HepG2 (cell line): ENCODE results near the gene CES2. TPM values are rescaled to one million over a fixed set of nuclear protein-coding genes. Genes with fewer than 3 reads are reported as not detected.
A peak's percentile ranks its signal among the peaks of the same experiment; 100 is the strongest.

Experiments used
- ATAC-seq: fragments of 200-7000 bp; cut with Tn5 transposase; 3 replicates; pipeline ENCODE4 v1.9.1; 2020; ENCODE audit warnings: mild to moderate bottlenecking, moderate library complexity
- BruUV-seq: library from RNA; stranded (reverse); fragments of 400-500 nt; replicated peaks from 2 replicates; lab custom pipeline; 2021; lab: Mats Ljungman, UMichigan
- CTCF ChIA-PET: fragments of 300-600 bp; formaldehyde crosslinking; extraction: SDS; loops from one replicate; lab custom pipeline; 2021; ENCODE audit warnings: low total read pairs, inconsistent platforms, low intra/inter-chr PET ratio; lab: Yijun Ruan, JAX
- POLR2A ChIA-PET: fragments of 350-600 bp; sonication (Branson Sonifier 250); formaldehyde crosslinking; loops from one replicate; lab custom pipeline; 2020; ENCODE audit warnings: antibody characterized with exemption, inconsistent platforms; lab: Yijun Ruan, JAX
- DNase-seq: peaks from one replicate; pipeline ENCODE4 v3.0.0-alpha.2; 2015; ENCODE audit warnings: low spot score
- FAIRE-seq: peaks from 3 replicates; lab custom pipeline; 2011; peaks lifted over from hg19 to GRCh38; lab: Jason Lieb, UNC
- H2AFZ ChIP-seq: one replicate; pipeline ENCODE4 v1.6.1; 2011; ENCODE audit warnings: low read length, inconsistent platforms
- H3K27ac ChIP-seq: fragments of 300-600 bp; 3 replicates; pipeline ENCODE4 v1.8.0; 2011; ENCODE audit warnings: mixed run types, mild to moderate bottlenecking, mixed read lengths, low read length, inconsistent platforms; ENCODE audit not compliant: insufficient read depth; ENCODE audit errors: extremely low read length
- H3K27me3 ChIP-seq, 2 experiments: fragments of 200-600 bp in 1 of 2; 2 replicates in 1 of 2; 3 replicates in 1 of 2; pipeline versions ENCODE4 v1.6.0 to v1.8.0; 2011; ENCODE audit warnings: low read length in 2 of 2, mild to moderate bottlenecking in 2 of 2, moderate library complexity in 2 of 2, inconsistent platforms in 1 of 2; ENCODE audit not compliant: insufficient read depth in 2 of 2, control insufficient read depth in 1 of 2
- H3K36me3 ChIP-seq, 2 experiments: fragments of 200-600 bp in 1 of 2; replicated peaks in 1 of 2; 2 replicates in 1 of 2; 3 replicates in 1 of 2; pipeline versions ENCODE4 v1.5.1 to v1.8.0; 2011; ENCODE audit warnings: low read length in 2 of 2, inconsistent platforms in 1 of 2; ENCODE audit not compliant: insufficient read depth in 2 of 2, control insufficient read depth in 1 of 2
- H3K4me1 ChIP-seq: 2 replicates; pipeline ENCODE4 v1.5.1; 2012; ENCODE audit warnings: low read length, inconsistent platforms; ENCODE audit not compliant: insufficient read depth
- H3K4me2 ChIP-seq: 2 replicates; pipeline ENCODE4 v1.6.0; 2011; ENCODE audit warnings: low read depth, low read length, inconsistent platforms
- H3K4me3 ChIP-seq, 3 experiments: fragments of 200-600 bp in 1 of 3; sonication (generic), shearing (Covaris generic) in 1 of 3; replicated peaks in 1 of 3; 2 replicates each; pipeline ENCODE4 v1.5.1; 2011 to 2016; ENCODE audit warnings: low read length in 3 of 3, inconsistent platforms in 2 of 3, low read depth in 2 of 3, mild to moderate bottlenecking in 2 of 3, control low read depth in 1 of 3, mixed read lengths in 1 of 3; ENCODE audit not compliant: insufficient read depth in 1 of 3
- H3K79me2 ChIP-seq: one replicate; pipeline ENCODE4 v1.6.1; 2011; ENCODE audit warnings: low read length, inconsistent platforms; ENCODE audit not compliant: insufficient read depth
- H3K9ac ChIP-seq: 2 replicates; pipeline ENCODE4 v1.6.0; 2011; ENCODE audit warnings: mild to moderate bottlenecking, low read depth, low read length, inconsistent platforms; ENCODE audit not compliant: insufficient read depth
- H3K9me3 ChIP-seq: 2 replicates; pipeline ENCODE4 v1.5.1; 2012; ENCODE audit warnings: mild to moderate bottlenecking, low read length
- H4K20me1 ChIP-seq: 2 replicates; pipeline ENCODE4 v1.6.0; 2011; ENCODE audit warnings: inconsistent platforms, mild to moderate bottlenecking, low read length, moderate library complexity; ENCODE audit not compliant: insufficient read depth
- CEBPG ChIP-seq: IDR thresholded peaks from 2 replicates; pipeline ENCODE4 v1.6.1; 2016
- GTF2F1 ChIP-seq: fragments of 150-350 bp; IDR thresholded peaks from 2 replicates; pipeline ENCODE4 v1.6.1; 2014; ENCODE audit warnings: low read length
- HES4 ChIP-seq: sonication (generic); formaldehyde crosslinking; IDR thresholded peaks from 2 replicates; pipeline ENCODE4 v1.9.0; 2021; ENCODE audit warnings: mild to moderate bottlenecking, missing genetic modification reagents, borderline replicate concordance
- HOXA9 ChIP-seq: sonication (generic); formaldehyde crosslinking; IDR thresholded peaks from 2 replicates; pipeline ENCODE4 v1.8.1; 2022; ENCODE audit warnings: missing genetic modification reagents, mild to moderate bottlenecking, moderate library complexity, borderline replicate concordance
- MIER2 ChIP-seq: IDR thresholded peaks from 2 replicates; pipeline ENCODE4 v1.6.1; 2016; ENCODE audit warnings: missing biosample characterization, missing genetic modification reagents
- NFATC3 ChIP-seq: sonication (generic); formaldehyde crosslinking; IDR thresholded peaks from 2 replicates; pipeline ENCODE4 v1.5.1; 2020; ENCODE audit warnings: mild to moderate bottlenecking, missing genetic modification reagents
- RORA ChIP-seq: sonication (generic); formaldehyde crosslinking; IDR thresholded peaks from 2 replicates; pipeline ENCODE4 v1.5.0; 2020; ENCODE audit warnings: mild to moderate bottlenecking, missing genetic modification reagents, moderate library complexity
- ZNF317 ChIP-seq: sonication (generic); formaldehyde crosslinking; IDR thresholded peaks from 2 replicates; pipeline ENCODE4 v1.5.0; 2020; ENCODE audit warnings: mild to moderate bottlenecking, missing genetic modification reagents
- ZNF605 ChIP-seq: sonication (generic); formaldehyde crosslinking; IDR thresholded peaks from 2 replicates; pipeline ENCODE4 v1.8.0; 2022; ENCODE audit warnings: mild to moderate bottlenecking, missing genetic modification reagents
- ZNF780A ChIP-seq: sonication (generic); formaldehyde crosslinking; IDR thresholded peaks from 2 replicates; pipeline ENCODE4 v1.8.0; 2022; ENCODE audit warnings: mild to moderate bottlenecking, missing genetic modification reagents, moderate library complexity
- WGBS: methylation state at CpG from one replicate; pipeline ENCODE4 v1.1.6; 2017; ENCODE audit warnings: low lambda C conversion rate; 5-methylcytosine and 5-hydroxymethylcytosine counted together
- in situ Hi-C: cut with HindIII; loops from 2 replicates; pipeline ENCODE4 v1.10.0; 2017; ENCODE audit warnings: low pct_unique_long_range_greater_than_20kb; ENCODE audit not compliant: extremely low pct_ligation_motif_present
- intact Hi-C: fragments of 100-400 bp; cut with micrococcal nuclease; formaldehyde crosslinking; loops from one replicate; pipeline ENCODE4 v1.10.0; 2022; ENCODE audit not compliant: unreplicated experiment
- polyA plus RNA-seq, 8 experiments: library from polyadenylated mRNA; depleted of rRNA in 3 of 8; stranded (reverse) in 7 of 8; unstranded in 1 of 8; fragments of >200 nt; fragmentation: Illumina TruSeq in 4 of 8; extraction: Trizol in 4 of 8; gene quantifications; 2 replicates each; pipeline versions ENCODE4 v1.2.1 to v1.2.3, GENCODE V29; 2011 to 2016; ENCODE audit warnings: low read depth in 4 of 8, missing spikeins in 1 of 8, mixed read lengths in 1 of 8; ENCODE audit not compliant: insufficient read depth in 1 of 8
- total RNA-seq, 5 experiments: library from RNA; depleted of rRNA; stranded (reverse); fragments of >200 nt; fragmentation: Illumina TruSeq; extraction: Trizol; gene quantifications; 2 replicates each; pipeline ENCODE4 v1.2.3, GENCODE V29; 2016; ENCODE audit warnings: low read depth in 1 of 5
- TF ChIP-seq, protein P1 (sequence below): IDR thresholded peaks from 2 replicates; pipeline ENCODE4 v1.6.1; 2016; ENCODE audit warnings: missing biosample characterization, missing genetic modification reagents, low read depth
- TF ChIP-seq, protein P2 (sequence below): IDR thresholded peaks from 2 replicates; pipeline ENCODE4 v1.6.1; 2012; ENCODE audit warnings: low read length, improper control_type of control experiment
- TF ChIP-seq, protein P3 (sequence below), 2 experiments: IDR thresholded peaks; 2 replicates each; pipeline ENCODE4 v1.6.1; 2011 to 2012; ENCODE audit warnings: low read length in 2 of 2, borderline replicate concordance in 1 of 2, low read depth in 1 of 2, mild to moderate bottlenecking in 1 of 2, moderate library complexity in 1 of 2
- TF ChIP-seq, protein P4 (sequence below): sonication (generic); formaldehyde crosslinking; IDR thresholded peaks from 2 replicates; pipeline ENCODE4 v1.5.0; 2020; ENCODE audit warnings: mild to moderate bottlenecking, missing genetic modification reagents

Gene CES2
- total and polyA plus RNA-seq, 2 of the 13 experiments (the other 11 are each of a cell fraction or from before 2014, with no cell fraction given): 50.6 to 63.8 TPM

DNA sequence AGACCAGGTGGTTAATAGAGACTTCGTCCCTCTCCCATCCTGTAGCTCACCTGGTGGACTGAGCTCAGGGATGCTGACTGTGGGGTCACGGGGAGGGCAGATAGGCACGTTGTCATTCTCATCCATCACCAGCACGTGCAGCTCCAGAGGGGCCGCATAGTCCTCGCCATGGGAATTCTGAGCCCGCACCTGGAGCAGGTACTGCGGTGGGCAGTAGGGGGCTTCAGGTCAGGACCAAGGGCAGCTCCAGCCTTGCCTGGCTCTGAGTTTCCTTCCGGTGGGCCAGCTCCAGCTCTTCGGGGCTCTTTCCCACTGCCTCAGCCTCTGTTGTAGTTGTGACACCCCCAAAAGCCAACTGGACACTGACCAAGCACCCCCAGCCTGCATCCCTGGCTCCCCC, 22.2 kb upstream of the CES2 start:
- H3K9me3 ChIP-seq: no peaks in the 10 kb centered on the region
- ChIA-PET POLR2A (no interaction called here), CTCF (no interaction called here)
- H3K27ac ChIP-seq: no peak overlapping the region
- in situ Hi-C loops (no loop called here), intact Hi-C loops (no loop called here)
- no TSS peak for BruUV-seq
- no peak overlapping the region for H2AFZ ChIP-seq
- no peaks in the 10 kb centered on the region for H4K20me1 ChIP-seq
- no peaks in the 10 kb centered on the region for H3K36me3 ChIP-seq
- no peaks in the 10 kb centered on the region for H3K79me2 ChIP-seq
- no peak overlapping the region for H3K9ac ChIP-seq
- no peaks in the 10 kb centered on the region; a peak in 1 of 5 replicates for H3K27me3 ChIP-seq
- H3K4me1 ChIP-seq: peaks cover 25% of the 10 kb centered on the region
- DNase-seq (no peak), FAIRE-seq (no peak), ATAC-seq (no peak)
- no peak overlapping the region for H3K4me2 ChIP-seq
- WGBS: 58% methylated on average over 9 of the region's 10 CpGs
- no peak overlapping the region for H3K4me3 ChIP-seq
- no peak for TF ChIP-seq RORA (CRISPR knock-in tag)
- no peak for TF ChIP-seq ZNF605 (CRISPR knock-in tag)
- TF ChIP-seq GTF2F1: no peak
- TF ChIP-seq, protein P1, sequence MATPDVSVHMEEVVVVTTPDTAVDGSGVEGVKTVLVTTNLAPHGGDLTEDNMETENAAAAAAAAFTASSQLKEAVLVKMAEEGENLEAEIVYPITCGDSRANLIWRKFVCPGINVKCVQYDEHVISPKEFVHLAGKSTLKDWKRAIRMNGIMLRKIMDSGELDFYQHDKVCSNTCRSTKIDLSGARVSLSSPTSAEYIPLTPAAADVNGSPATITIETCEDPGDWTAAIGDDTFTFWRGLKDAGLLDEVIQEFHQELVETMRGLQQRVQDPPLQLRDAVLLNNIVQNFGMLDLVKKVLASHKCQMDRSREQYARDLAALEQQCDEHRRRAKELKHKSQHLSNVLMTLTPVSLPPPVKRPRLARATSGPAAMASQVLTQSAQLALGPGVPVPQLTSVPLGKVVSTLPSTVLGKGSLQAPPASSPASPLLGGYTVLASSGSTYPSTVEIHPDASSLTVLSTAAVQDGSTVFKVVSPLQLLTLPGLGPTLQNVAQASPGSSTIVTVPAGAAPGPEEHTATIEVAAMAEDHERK: no peak
- no peak for TF ChIP-seq CEBPG (CRISPR knock-in tag)
- no peak for TF ChIP-seq ZNF780A (CRISPR knock-in tag)
- no peak for TF ChIP-seq HOXA9 (CRISPR knock-in tag)
- no peak for TF ChIP-seq NFATC3 (CRISPR knock-in tag)
- no peak for TF ChIP-seq HES4
- TF ChIP-seq, protein P2, sequence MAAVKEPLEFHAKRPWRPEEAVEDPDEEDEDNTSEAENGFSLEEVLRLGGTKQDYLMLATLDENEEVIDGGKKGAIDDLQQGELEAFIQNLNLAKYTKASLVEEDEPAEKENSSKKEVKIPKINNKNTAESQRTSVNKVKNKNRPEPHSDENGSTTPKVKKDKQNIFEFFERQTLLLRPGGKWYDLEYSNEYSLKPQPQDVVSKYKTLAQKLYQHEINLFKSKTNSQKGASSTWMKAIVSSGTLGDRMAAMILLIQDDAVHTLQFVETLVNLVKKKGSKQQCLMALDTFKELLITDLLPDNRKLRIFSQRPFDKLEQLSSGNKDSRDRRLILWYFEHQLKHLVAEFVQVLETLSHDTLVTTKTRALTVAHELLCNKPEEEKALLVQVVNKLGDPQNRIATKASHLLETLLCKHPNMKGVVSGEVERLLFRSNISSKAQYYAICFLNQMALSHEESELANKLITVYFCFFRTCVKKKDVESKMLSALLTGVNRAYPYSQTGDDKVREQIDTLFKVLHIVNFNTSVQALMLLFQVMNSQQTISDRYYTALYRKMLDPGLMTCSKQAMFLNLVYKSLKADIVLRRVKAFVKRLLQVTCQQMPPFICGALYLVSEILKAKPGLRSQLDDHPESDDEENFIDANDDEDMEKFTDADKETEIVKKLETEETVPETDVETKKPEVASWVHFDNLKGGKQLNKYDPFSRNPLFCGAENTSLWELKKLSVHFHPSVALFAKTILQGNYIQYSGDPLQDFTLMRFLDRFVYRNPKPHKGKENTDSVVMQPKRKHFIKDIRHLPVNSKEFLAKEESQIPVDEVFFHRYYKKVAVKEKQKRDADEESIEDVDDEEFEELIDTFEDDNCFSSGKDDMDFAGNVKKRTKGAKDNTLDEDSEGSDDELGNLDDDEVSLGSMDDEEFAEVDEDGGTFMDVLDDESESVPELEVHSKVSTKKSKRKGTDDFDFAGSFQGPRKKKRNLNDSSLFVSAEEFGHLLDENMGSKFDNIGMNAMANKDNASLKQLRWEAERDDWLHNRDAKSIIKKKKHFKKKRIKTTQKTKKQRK: no peak
- TF ChIP-seq, protein P3, sequence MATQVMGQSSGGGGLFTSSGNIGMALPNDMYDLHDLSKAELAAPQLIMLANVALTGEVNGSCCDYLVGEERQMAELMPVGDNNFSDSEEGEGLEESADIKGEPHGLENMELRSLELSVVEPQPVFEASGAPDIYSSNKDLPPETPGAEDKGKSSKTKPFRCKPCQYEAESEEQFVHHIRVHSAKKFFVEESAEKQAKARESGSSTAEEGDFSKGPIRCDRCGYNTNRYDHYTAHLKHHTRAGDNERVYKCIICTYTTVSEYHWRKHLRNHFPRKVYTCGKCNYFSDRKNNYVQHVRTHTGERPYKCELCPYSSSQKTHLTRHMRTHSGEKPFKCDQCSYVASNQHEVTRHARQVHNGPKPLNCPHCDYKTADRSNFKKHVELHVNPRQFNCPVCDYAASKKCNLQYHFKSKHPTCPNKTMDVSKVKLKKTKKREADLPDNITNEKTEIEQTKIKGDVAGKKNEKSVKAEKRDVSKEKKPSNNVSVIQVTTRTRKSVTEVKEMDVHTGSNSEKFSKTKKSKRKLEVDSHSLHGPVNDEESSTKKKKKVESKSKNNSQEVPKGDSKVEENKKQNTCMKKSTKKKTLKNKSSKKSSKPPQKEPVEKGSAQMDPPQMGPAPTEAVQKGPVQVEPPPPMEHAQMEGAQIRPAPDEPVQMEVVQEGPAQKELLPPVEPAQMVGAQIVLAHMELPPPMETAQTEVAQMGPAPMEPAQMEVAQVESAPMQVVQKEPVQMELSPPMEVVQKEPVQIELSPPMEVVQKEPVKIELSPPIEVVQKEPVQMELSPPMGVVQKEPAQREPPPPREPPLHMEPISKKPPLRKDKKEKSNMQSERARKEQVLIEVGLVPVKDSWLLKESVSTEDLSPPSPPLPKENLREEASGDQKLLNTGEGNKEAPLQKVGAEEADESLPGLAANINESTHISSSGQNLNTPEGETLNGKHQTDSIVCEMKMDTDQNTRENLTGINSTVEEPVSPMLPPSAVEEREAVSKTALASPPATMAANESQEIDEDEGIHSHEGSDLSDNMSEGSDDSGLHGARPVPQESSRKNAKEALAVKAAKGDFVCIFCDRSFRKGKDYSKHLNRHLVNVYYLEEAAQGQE (IDR thresholded peaks at IDR 0.05; ENCODE audit: borderline replicate concordance in 1 of 2, low read depth in 1 of 2, low read length in 2 of 2): peak; percentile 59 to 88
- TF ChIP-seq ZNF317 (CRISPR knock-in tag): no peak
- peak; percentile 58; the same call in 1 of the 2 replicates for TF ChIP-seq MIER2 (CRISPR knock-in tag)
- TF ChIP-seq, protein P4, sequence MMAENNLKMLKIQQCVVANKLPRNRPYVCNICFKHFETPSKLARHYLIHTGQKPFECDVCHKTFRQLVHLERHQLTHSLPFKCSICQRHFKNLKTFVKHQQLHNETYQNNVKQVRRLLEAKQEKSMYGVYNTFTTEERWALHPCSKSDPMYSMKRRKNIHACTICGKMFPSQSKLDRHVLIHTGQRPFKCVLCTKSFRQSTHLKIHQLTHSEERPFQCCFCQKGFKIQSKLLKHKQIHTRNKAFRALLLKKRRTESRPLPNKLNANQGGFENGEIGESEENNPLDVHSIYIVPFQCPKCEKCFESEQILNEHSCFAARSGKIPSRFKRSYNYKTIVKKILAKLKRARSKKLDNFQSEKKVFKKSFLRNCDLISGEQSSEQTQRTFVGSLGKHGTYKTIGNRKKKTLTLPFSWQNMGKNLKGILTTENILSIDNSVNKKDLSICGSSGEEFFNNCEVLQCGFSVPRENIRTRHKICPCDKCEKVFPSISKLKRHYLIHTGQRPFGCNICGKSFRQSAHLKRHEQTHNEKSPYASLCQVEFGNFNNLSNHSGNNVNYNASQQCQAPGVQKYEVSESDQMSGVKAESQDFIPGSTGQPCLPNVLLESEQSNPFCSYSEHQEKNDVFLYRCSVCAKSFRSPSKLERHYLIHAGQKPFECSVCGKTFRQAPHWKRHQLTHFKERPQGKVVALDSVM (CRISPR knock-in tag): no peak
